Measurements from ENCODE around the gene VPS50.

DNA sequence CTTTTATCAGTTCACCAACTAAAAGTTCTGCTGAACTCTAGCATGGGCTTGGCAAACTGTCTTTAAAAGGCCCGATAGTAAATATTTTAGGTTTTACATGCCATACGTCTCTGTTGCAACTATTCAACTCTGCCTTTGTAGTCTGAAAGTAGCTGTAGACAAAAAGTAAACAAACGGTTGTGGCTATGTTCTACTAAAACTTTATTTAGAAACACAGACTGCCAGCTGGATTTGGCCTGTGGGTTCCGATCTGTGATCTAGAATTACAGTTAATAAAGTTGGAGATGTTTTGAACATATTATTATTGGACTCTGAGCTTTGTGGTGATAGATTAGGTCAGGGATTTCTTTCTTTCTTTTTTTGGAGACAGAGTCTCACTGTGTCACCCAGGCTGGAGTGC lies 33.1 kb downstream of the VPS50 start:
- TF ChIP-seq EZH2phosphoT487 (IDR thresholded peaks at IDR 0.05; ENCODE audit: insufficient read depth, low read depth), result no peak
- TF ChIP-seq EZH2 (IDR thresholded peaks at IDR 0.05; ENCODE audit: insufficient read depth, poor library complexity, severe bottlenecking), result no peak

Measured in GM23248 (cell line).